ENCODE data around the gene SORCS2.

SORCS2 gene

DNA sequence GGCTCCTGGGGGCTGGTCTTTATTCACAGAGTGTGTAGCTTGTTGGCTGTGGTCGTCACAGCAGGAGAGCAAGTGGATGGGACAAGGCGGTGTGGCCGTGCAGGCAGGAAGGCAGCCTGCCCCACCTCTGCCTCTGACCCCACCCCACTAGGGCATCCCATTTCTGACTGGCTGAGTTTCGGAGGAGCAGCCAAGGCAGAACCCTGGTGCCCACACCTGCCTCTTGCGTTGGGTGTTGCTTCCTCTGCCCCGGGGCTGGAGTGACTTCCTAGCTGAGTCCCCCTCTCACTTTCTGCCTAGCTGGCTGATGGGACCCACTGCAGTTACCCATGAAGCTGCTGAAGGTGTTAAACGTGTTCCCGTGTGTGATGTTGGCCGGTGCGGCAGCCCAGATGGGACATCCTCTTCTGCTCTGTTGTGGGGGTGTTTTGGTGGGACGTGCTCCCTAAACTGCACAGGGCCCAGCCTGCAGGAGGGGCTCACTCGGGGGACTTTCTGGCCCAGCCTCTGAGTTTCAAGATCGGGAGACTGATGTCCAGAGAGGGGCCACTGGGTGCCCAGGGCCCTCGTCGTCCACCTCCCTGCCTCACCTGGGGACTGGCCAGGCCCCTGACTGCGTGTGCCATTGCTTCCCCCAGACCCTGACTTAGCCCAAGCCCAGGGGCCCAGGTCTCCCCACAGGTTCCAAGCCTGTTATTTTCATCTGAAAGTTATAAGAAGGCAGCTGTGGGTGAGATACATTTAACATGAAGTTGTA is 140.9 kb downstream of the SORCS2 start:
- Histone ChIP-seq H3K36me3 (ENCODE audit: insufficient read depth, low read length) (no peaks in the 10 kb centered on the region), H3K27me3 (ENCODE audit: insufficient read depth, low read length, poor library complexity) (no peaks in the 10 kb centered on the region), H3K4me2 (ENCODE audit: insufficient read depth, low read length) (no peak overlapping the region), H3K4me1 (ENCODE audit: insufficient read depth, low read length) (no peaks in the 10 kb centered on the region), H3K9me3 (ENCODE audit: insufficient read depth, low read length, severe bottlenecking) (no peaks in the 10 kb centered on the region), H3K79me2 (ENCODE audit: insufficient read depth, low read length) (no peaks in the 10 kb centered on the region), H3K27ac (ENCODE audit: low read length) (no peak overlapping the region), H2AFZ (ENCODE audit: low read depth, low read length) (no peak overlapping the region), H3K4me3 (ENCODE audit: low read depth in 1 of 2, low read length in 2 of 2) (no peak overlapping the region), H3K9ac (ENCODE audit: low read depth, low read length) (no peak overlapping the region), H4K20me1 (ENCODE audit: insufficient read depth, low read length) (no peaks in the 10 kb centered on the region; the same call in 1 of the 2 replicates)
- TF ChIP-seq EZH2 (IDR thresholded peaks at IDR 0.05; ENCODE audit: borderline replicate concordance, low read depth, low read length, severe bottlenecking), result no peak
- TF ChIP-seq, protein P1, sequence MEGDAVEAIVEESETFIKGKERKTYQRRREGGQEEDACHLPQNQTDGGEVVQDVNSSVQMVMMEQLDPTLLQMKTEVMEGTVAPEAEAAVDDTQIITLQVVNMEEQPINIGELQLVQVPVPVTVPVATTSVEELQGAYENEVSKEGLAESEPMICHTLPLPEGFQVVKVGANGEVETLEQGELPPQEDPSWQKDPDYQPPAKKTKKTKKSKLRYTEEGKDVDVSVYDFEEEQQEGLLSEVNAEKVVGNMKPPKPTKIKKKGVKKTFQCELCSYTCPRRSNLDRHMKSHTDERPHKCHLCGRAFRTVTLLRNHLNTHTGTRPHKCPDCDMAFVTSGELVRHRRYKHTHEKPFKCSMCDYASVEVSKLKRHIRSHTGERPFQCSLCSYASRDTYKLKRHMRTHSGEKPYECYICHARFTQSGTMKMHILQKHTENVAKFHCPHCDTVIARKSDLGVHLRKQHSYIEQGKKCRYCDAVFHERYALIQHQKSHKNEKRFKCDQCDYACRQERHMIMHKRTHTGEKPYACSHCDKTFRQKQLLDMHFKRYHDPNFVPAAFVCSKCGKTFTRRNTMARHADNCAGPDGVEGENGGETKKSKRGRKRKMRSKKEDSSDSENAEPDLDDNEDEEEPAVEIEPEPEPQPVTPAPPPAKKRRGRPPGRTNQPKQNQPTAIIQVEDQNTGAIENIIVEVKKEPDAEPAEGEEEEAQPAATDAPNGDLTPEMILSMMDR (IDR thresholded peaks at IDR 0.05; ENCODE audit: borderline replicate concordance, extremely low read depth, low read length, poor library complexity, severe bottlenecking), result no peak
- DNase-seq, result no peak
- ATAC-seq (ENCODE audit: insufficient read depth, low read depth), result no peak

DNA sequence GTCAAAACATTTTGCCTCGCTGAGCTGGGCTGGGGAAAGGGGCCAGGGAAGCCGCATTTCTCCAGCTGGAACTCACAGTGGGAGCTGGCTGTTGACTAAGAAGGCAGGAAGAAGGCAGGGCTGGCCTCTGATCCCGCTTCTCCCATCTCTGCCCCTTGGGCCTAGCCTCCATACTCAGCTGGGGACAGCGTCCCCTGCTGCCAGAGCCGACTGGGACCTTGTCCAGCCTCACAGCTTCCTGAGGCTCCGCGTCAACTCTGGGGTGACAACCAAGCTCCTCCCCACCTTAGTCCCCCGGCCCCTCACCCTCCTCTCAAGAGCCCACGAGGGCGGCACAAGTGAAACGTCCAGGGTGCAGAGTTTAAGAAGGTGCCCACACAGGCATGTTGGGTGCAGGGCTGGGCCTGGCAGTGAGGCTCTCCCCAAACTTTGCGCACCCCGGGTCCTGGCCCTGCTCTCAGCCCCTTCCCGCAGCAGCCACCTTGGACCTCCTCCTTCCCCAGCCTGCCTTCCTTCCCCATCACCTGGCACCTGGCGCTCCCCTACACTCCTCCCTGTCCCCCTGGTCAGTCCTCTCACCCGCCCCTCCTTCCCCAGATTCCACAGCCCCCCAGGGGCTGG is 141.6 kb downstream of the SORCS2 start:
- Histone ChIP-seq H3K27me3 (ENCODE audit: insufficient read depth, low read length, poor library complexity) (no peaks in the 10 kb centered on the region), H3K9ac (ENCODE audit: low read depth, low read length) (no peak overlapping the region), H3K36me3 (ENCODE audit: insufficient read depth, low read length) (no peaks in the 10 kb centered on the region), H3K79me2 (ENCODE audit: insufficient read depth, low read length) (no peaks in the 10 kb centered on the region), H2AFZ (ENCODE audit: low read depth, low read length) (no peak overlapping the region), H4K20me1 (ENCODE audit: insufficient read depth, low read length) (no peaks in the 10 kb centered on the region; the same call in 1 of the 2 replicates), H3K27ac (ENCODE audit: low read length) (no peak overlapping the region), H3K4me2 (ENCODE audit: insufficient read depth, low read length) (no peak overlapping the region), H3K9me3 (ENCODE audit: insufficient read depth, low read length, severe bottlenecking) (no peaks in the 10 kb centered on the region), H3K4me1 (ENCODE audit: insufficient read depth, low read length) (no peaks in the 10 kb centered on the region), H3K4me3 (ENCODE audit: low read depth in 1 of 2, low read length in 2 of 2) (no peak overlapping the region)
- no peak for ATAC-seq (ENCODE audit: insufficient read depth, low read depth)
- no peak for DNase-seq
- no peak for TF ChIP-seq EZH2 (IDR thresholded peaks at IDR 0.05; ENCODE audit: borderline replicate concordance, low read depth, low read length, severe bottlenecking)
- TF ChIP-seq, protein P1 (IDR thresholded peaks at IDR 0.05; ENCODE audit: borderline replicate concordance, extremely low read depth, low read length, poor library complexity, severe bottlenecking), result no peak

DNA sequence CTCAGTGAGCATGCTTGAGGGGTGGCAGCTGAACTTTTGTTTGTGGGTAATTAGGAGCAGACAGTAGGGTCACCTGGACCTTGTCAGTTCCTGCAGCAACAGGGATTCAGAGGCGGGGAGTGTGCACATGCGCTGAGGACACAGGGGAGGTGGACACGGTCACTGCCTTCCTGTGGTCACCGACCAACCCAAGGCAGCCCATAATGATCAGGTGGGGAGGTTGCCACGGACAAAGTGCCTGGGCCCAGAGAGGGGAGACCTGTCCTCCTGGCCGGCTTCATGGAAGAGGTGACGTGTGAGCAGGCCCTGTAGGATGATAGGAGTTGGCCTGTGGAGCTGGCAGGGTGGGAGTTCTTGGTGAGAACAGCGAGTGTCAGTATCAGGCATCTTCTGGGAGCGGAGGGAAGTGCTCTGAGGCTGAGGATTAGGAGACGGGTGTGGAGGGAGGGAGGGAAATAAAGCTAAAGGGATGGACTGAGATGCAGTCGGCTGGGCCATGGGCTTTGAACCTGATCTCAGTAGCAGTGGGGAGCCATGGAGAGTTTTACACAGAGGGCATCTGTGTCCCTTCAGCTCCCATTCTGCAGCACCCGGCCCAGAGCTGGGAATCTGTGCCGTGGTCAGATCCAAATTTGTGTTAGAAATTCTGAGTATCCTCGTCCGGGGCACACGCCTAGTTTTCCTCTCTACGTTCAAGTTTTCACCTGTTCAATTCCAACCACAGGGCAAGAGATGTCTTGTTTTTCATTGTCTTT is 142.4 kb downstream of the SORCS2 start:
- H4K20me1 ChIP-seq (ENCODE audit: insufficient read depth, low read length), result no peaks in the 10 kb centered on the region; the same call in 1 of the 2 replicates
- no peaks in the 10 kb centered on the region for H3K9me3 ChIP-seq (ENCODE audit: insufficient read depth, low read length, severe bottlenecking)
- no peak overlapping the region for H3K9ac ChIP-seq (ENCODE audit: low read depth, low read length)
- no peaks in the 10 kb centered on the region for H3K4me1 ChIP-seq (ENCODE audit: insufficient read depth, low read length)
- H3K36me3 ChIP-seq (ENCODE audit: insufficient read depth, low read length), result no peaks in the 10 kb centered on the region
- no peak for ATAC-seq (ENCODE audit: insufficient read depth, low read depth)
- no peaks in the 10 kb centered on the region for H3K79me2 ChIP-seq (ENCODE audit: insufficient read depth, low read length)
- no peak overlapping the region for H3K4me3 ChIP-seq (ENCODE audit: low read depth in 1 of 2, low read length in 2 of 2)
- no peak overlapping the region for H2AFZ ChIP-seq (ENCODE audit: low read depth, low read length)
- H3K4me2 ChIP-seq (ENCODE audit: insufficient read depth, low read length), result no peak overlapping the region
- no peak for DNase-seq
- no peaks in the 10 kb centered on the region for H3K27me3 ChIP-seq (ENCODE audit: insufficient read depth, low read length, poor library complexity)
- no peak overlapping the region for H3K27ac ChIP-seq (ENCODE audit: low read length)
- no peak for TF ChIP-seq EZH2 (IDR thresholded peaks at IDR 0.05; ENCODE audit: borderline replicate concordance, low read depth, low read length, severe bottlenecking)
- TF ChIP-seq, protein P1 (IDR thresholded peaks at IDR 0.05; ENCODE audit: borderline replicate concordance, extremely low read depth, low read length, poor library complexity, severe bottlenecking), result no peak
